Liver (tissue), 9 donors: ENCODE measurements around the gene PCGF2. TPM values are rescaled to one million over a fixed set of nuclear protein-coding genes. Genes with fewer than 3 reads are reported as not detected.

Experiments used
- DNase-seq: peaks from one replicate; pipeline ENCODE4 v3.0.0-alpha.2; 2017; ENCODE audit warnings: low spot score
- H3K27ac ChIP-seq, 2 donors: one replicate each; pipeline ENCODE4 v1.7.0; 2013; ENCODE audit warnings: inconsistent platforms in 2 of 2, low read length in 2 of 2, control low read depth in 1 of 2, low read depth in 1 of 2, mild to moderate bottlenecking in 1 of 2
- H3K27me3 ChIP-seq, 4 donors: one replicate each; pipeline versions ENCODE4 v1.6.1 to v1.7.0; 2013; ENCODE audit warnings: low read length in 3 of 4, inconsistent platforms in 1 of 4, mild to moderate bottlenecking in 1 of 4, moderate library complexity in 1 of 4; ENCODE audit not compliant: control insufficient read depth in 4 of 4, insufficient read depth in 4 of 4
- H3K36me3 ChIP-seq, 4 donors: one replicate each; pipeline versions ENCODE4 v1.6.1 to v1.7.0; 2013; ENCODE audit warnings: low read length in 3 of 4, mild to moderate bottlenecking in 3 of 4, low read depth in 1 of 4, moderate library complexity in 1 of 4; ENCODE audit not compliant: control insufficient read depth in 4 of 4, insufficient read depth in 3 of 4
- H3K4me1 ChIP-seq, 4 donors: one replicate each; pipeline versions ENCODE4 v1.6.1 to v1.7.0; 2013; ENCODE audit warnings: low read length in 3 of 4, mild to moderate bottlenecking in 3 of 4, moderate library complexity in 1 of 4; ENCODE audit not compliant: control insufficient read depth in 4 of 4, insufficient read depth in 4 of 4
- H3K4me3 ChIP-seq, 3 donors: one replicate each; pipeline versions ENCODE4 v1.6.1 to v1.7.0; 2013; ENCODE audit warnings: low read length in 3 of 3, control low read depth in 1 of 3, low read depth in 1 of 3, mild to moderate bottlenecking in 1 of 3
- H3K9ac ChIP-seq, 2 donors: one replicate each; pipeline ENCODE4 v1.7.0; 2013; ENCODE audit warnings: low read length in 2 of 2, mild to moderate bottlenecking in 2 of 2, moderate library complexity in 2 of 2, control low read depth in 1 of 2, low read depth in 1 of 2
- H3K9me3 ChIP-seq, 4 donors: one replicate each; pipeline versions ENCODE4 v1.6.1 to v1.7.0; 2013; ENCODE audit warnings: low read length in 3 of 4; ENCODE audit not compliant: control insufficient read depth in 4 of 4
- ATF3 ChIP-seq: IDR thresholded peaks from 2 replicates; pipeline ENCODE4 v1.6.1; 2016; ENCODE audit warnings: antibody characterized with exemption
- CTCF ChIP-seq: fragments of 150-350 bp; IDR thresholded peaks from 2 replicates; pipeline ENCODE4 v1.5.1; 2017; ENCODE audit warnings: improper control_type of control experiment, low read depth, low read length; ENCODE audit not compliant: missing input control
- EGR1 ChIP-seq, 2 donors: IDR thresholded peaks; 2 replicates each; pipeline ENCODE4 v1.6.1; 2016 to 2018; ENCODE audit warnings: antibody characterized with exemption in 2 of 2, low read depth in 2 of 2
- FOXA1 ChIP-seq: IDR thresholded peaks from 2 replicates; pipeline ENCODE4 v1.6.1; 2016; ENCODE audit warnings: antibody characterized with exemption
- FOXA2 ChIP-seq: IDR thresholded peaks from 2 replicates; pipeline ENCODE4 v1.6.1; 2016; ENCODE audit warnings: antibody characterized with exemption
- GABPA ChIP-seq, 2 donors: IDR thresholded peaks in 1 of 2; conservative IDR thresholded peaks in 1 of 2; 2 replicates each; pipeline ENCODE4 v1.6.1; 2016; ENCODE audit warnings: antibody characterized with exemption in 2 of 2, mild to moderate bottlenecking in 1 of 2, moderate library complexity in 1 of 2
- HNF4A ChIP-seq, 2 donors: conservative IDR thresholded peaks; 2 replicates each; pipeline ENCODE4 v1.6.1; 2016; ENCODE audit warnings: antibody characterized with exemption in 2 of 2, mild to moderate bottlenecking in 2 of 2
- HNF4G ChIP-seq: IDR thresholded peaks from 2 replicates; pipeline ENCODE4 v1.6.1; 2016; ENCODE audit warnings: antibody characterized with exemption
- JUND ChIP-seq, 2 donors: IDR thresholded peaks; 2 replicates each; pipeline ENCODE4 v1.6.1; 2016; ENCODE audit warnings: antibody characterized with exemption in 2 of 2
- MAX ChIP-seq: IDR thresholded peaks from 2 replicates; pipeline ENCODE4 v1.6.1; 2016; ENCODE audit warnings: antibody characterized with exemption
- NR2F2 ChIP-seq: IDR thresholded peaks from 2 replicates; pipeline ENCODE4 v1.6.1; 2016; ENCODE audit warnings: antibody characterized with exemption
- RAD21 ChIP-seq, 2 donors: IDR thresholded peaks; 2 replicates each; pipeline ENCODE4 v1.6.1; 2016; ENCODE audit warnings: antibody characterized with exemption in 2 of 2, mild to moderate bottlenecking in 2 of 2
- REST ChIP-seq: IDR thresholded peaks from 2 replicates; pipeline ENCODE4 v1.6.1; 2016; ENCODE audit warnings: antibody characterized with exemption, mild to moderate bottlenecking
- RXRA ChIP-seq, 2 donors: IDR thresholded peaks; 2 replicates each; pipeline ENCODE4 v1.6.1; 2017 to 2018; ENCODE audit warnings: antibody characterized with exemption in 2 of 2, mild to moderate bottlenecking in 1 of 2
- SP1 ChIP-seq: IDR thresholded peaks from 2 replicates; pipeline ENCODE4 v1.6.1; 2018; ENCODE audit warnings: antibody characterized with exemption, mild to moderate bottlenecking
- TAF1 ChIP-seq: conservative IDR thresholded peaks from 2 replicates; pipeline ENCODE4 v1.6.1; 2016; ENCODE audit warnings: antibody characterized with exemption, mild to moderate bottlenecking
- YY1 ChIP-seq: IDR thresholded peaks from 2 replicates; pipeline ENCODE4 v1.6.1; 2016; ENCODE audit warnings: antibody characterized with exemption, mild to moderate bottlenecking
- ZBTB33 ChIP-seq: IDR thresholded peaks from 2 replicates; pipeline ENCODE4 v1.6.1; 2016; ENCODE audit warnings: antibody characterized with exemption
- WGBS: extraction: QIAGEN DNeasy Blood & Tissue Kit; methylation state at CpG from one replicate; pipeline ENCODE4 v1.1.7; 2013; 5-methylcytosine and 5-hydroxymethylcytosine counted together
- polyA plus RNA-seq, 2 donors: library from polyadenylated mRNA; stranded (reverse) in 1 of 2; unstranded in 1 of 2; fragments of 200-250 nt in 1 of 2; fragments of >200 nt in 1 of 2; fragmentation: Nextera tagmentation in 1 of 2; extraction: Ambion mirVana in 1 of 2; gene quantifications; one replicate each; pipeline versions ENCODE4 v1.2.1 to v1.2.3, GENCODE V29; 2013 to 2015
- total RNA-seq, 2 donors: library from RNA; depleted of rRNA; stranded (reverse); fragments of >200 nt; gene quantifications; one replicate each; pipeline ENCODE4 v1.2.3, GENCODE V29; 2014
- donor health status: healthy.
- donor health status: healthy.
- donor health status: healthy.
- donor health status: healthy.
- donor health status: healthy.

The PCGF2 gene
- total and polyA plus RNA-seq, 4 donors, result 1.2 to 3.2 (median 1.8) TPM

- Histone ChIP-seq H3K27me3 (no peaks in the 10 kb centered on the region), H3K27ac (peak overlapping the region; percentile 34 to 58), H3K9ac (no peak overlapping the region), H3K4me3 (no peak overlapping the region), H3K4me1 (peaks cover 4 to 11% (median 8%) of the 10 kb centered on the region in 4 donors), H3K9me3 (no peaks in the 10 kb centered on the region), H3K36me3 (no peaks in the 10 kb centered on the region)
- TF ChIP-seq HNF4G (no peak), TAF1 (no peak), FOXA2 (no peak), EGR1 (IDR thresholded peaks at IDR 0.05; ENCODE audit: low read depth in 2 of 2) (no peak), ATF3 (no peak), RXRA (IDR thresholded peaks at IDR 0.05) (peak; percentile 83 to 88), GABPA (IDR thresholded peaks at IDR 0.05 in 1 of 2, conservative IDR thresholded peaks at IDR 0.05 in 1 of 2) (no peak), NR2F2 (peak; percentile 93), RAD21 (IDR thresholded peaks at IDR 0.05) (peak; percentile 15 to 43), YY1 (peak; percentile 42), SP1 (peak; percentile 64), REST (peak; percentile 23), ZBTB33 (no peak), MAX (peak; percentile 78), CTCF (no peak), FOXA1 (no peak), HNF4A (conservative IDR thresholded peaks at IDR 0.05) (peak in 1 of 2 donors; percentile 38), JUND (IDR thresholded peaks at IDR 0.05) (peak in 1 of 2 donors; percentile 11)
- DNase-seq, result no peak
- WGBS, result 42% methylated on average over 12 of the region's 12 CpGs
Observed at GRCh38 chr17:38693700-38694329, 54.3 kb downstream of the PCGF2 start.
